HCT116 (cell line): ENCODE measurements around the gene LRP11.

Experiments
- CBX3 ChIP-seq: IDR thresholded peaks from 2 replicates; pipeline ENCODE4 v1.6.1; 2012; ENCODE audit warnings: low read depth
- CTCF ChIP-seq, 3 experiments: fragments of 200-600 bp in 1 of 3; sonication (generic) in 1 of 3; IDR thresholded peaks in 2 of 3; conservative IDR thresholded peaks in 1 of 3; 2 replicates each; pipeline ENCODE4 v1.5.1; 2012 to 2017; ENCODE audit warnings: low read depth in 2 of 3, low read length in 2 of 3, antibody characterized with exemption in 1 of 3, borderline replicate concordance in 1 of 3, control low read depth in 1 of 3, mild to moderate bottlenecking in 1 of 3, mixed read lengths in 1 of 3, mixed run types in 1 of 3, moderate library complexity in 1 of 3; ENCODE audit not compliant: insufficient read depth in 1 of 3
- ELF1 ChIP-seq: IDR thresholded peaks from 2 replicates; pipeline ENCODE4 v1.6.1; 2012; ENCODE audit warnings: low read depth, borderline replicate concordance
- EZH2 ChIP-seq: fragments of 200-600 bp; sonication (generic); IDR thresholded peaks from 2 replicates; pipeline ENCODE4 v1.6.1; 2017; ENCODE audit warnings: antibody characterized with exemption, mixed run types
- FOSL1 ChIP-seq: IDR thresholded peaks from 2 replicates; pipeline ENCODE4 v1.6.1; 2012; ENCODE audit warnings: low read depth
- MAX ChIP-seq: IDR thresholded peaks from 2 replicates; pipeline ENCODE4 v1.6.1; 2012
- POLR2A ChIP-seq: IDR thresholded peaks from 2 replicates; pipeline ENCODE4 v1.7.0; 2011; ENCODE audit warnings: borderline replicate concordance; ENCODE audit not compliant: insufficient read depth, insufficient read length; ENCODE audit errors: extremely low read depth
- POLR2AphosphoS5 ChIP-seq: IDR thresholded peaks from 2 replicates; pipeline ENCODE4 v1.6.1; 2011; ENCODE audit warnings: mild to moderate bottlenecking, low read depth, low read length, moderate library complexity
- REST ChIP-seq: IDR thresholded peaks from 2 replicates; pipeline ENCODE4 v1.6.1; 2012; ENCODE audit warnings: low read depth
- SIN3A ChIP-seq: IDR thresholded peaks from 2 replicates; pipeline ENCODE4 v1.6.1; 2012; ENCODE audit warnings: low read depth
- YY1 ChIP-seq: IDR thresholded peaks from 2 replicates; pipeline ENCODE4 v1.6.1; 2011; ENCODE audit warnings: low read length, low read depth, moderate library complexity, mild to moderate bottlenecking; ENCODE audit not compliant: insufficient replicate concordance; ENCODE audit errors: extremely low read depth
- ZFX ChIP-seq: fragments of 450-650 bp; IDR thresholded peaks from 2 replicates; pipeline ENCODE4 v1.6.1; 2017

- no peak for TF ChIP-seq CTCF (IDR thresholded peaks at IDR 0.05 in 2 of 3, conservative IDR thresholded peaks at IDR 0.05 in 1 of 3; ENCODE audit: borderline replicate concordance in 1 of 3, insufficient read depth in 1 of 3, low read depth in 2 of 3, low read length in 2 of 3)
- no peak for TF ChIP-seq MAX
- TF ChIP-seq EZH2 = no peak
- no peak for TF ChIP-seq FOSL1
- TF ChIP-seq SIN3A = no peak
- TF ChIP-seq POLR2AphosphoS5 = no peak
- no peak for TF ChIP-seq POLR2A
- TF ChIP-seq REST = no peak
- TF ChIP-seq ELF1 = no peak
- no peak for TF ChIP-seq CBX3
- TF ChIP-seq YY1 = no peak
- no peak for TF ChIP-seq ZFX
Measured at GRCh38 chr6:149779644-149779963, 84.6 kb downstream of the LRP11 start.
